GM21529 (cell line): ENCODE results near the gene SERPINA1.

Experiments used
- ATAC-seq: cut with Tn5 transposase; IDR thresholded peaks from one replicate; pipeline ENCODE4 v1.9.1; 2021; ENCODE audit not compliant: unreplicated experiment

Gene SERPINA1

GRCh38 chr14:94384342-94384741, 4.1 kb downstream of the SERPINA1 start:
- no peak for ATAC-seq

GRCh38 chr14:94383777-94384176, 4.6 kb downstream of the SERPINA1 start:
- ATAC-seq, result no peak

- ATAC-seq, result no peak
Measured at GRCh38 chr14:94382716-94383596, 5.4 kb downstream of the SERPINA1 start.

GRCh38 chr14:94382099-94382715, 6.2 kb downstream of the SERPINA1 start:
- no peak for ATAC-seq

GRCh38 chr14:94381149-94382030, 7.0 kb downstream of the SERPINA1 start:
- no peak for ATAC-seq

GRCh38 chr14:94380225-94381148, 7.9 kb downstream of the SERPINA1 start:
- no peak for ATAC-seq

- no peak for ATAC-seq
Measured at GRCh38 chr14:94379291-94380224, 8.8 kb downstream of the SERPINA1 start.

- ATAC-seq, result no peak
Measured at GRCh38 chr14:94378527-94379290, 9.7 kb downstream of the SERPINA1 start.

- no peak for ATAC-seq
Measured at GRCh38 chr14:94377866-94378470, 10.4 kb downstream of the SERPINA1 start.

GRCh38 chr14:94376976-94377865, 11.2 kb downstream of the SERPINA1 start:
- no peak for ATAC-seq

GRCh38 chr14:94376108-94376975, 12.1 kb downstream of the SERPINA1 start:
- ATAC-seq, result no peak

- no peak for ATAC-seq
Measured at GRCh38 chr14:94375552-94376107, 12.8 kb downstream of the SERPINA1 start.

GRCh38 chr14:94374749-94375260, 13.6 kb downstream of the SERPINA1 start:
- ATAC-seq, result no peak

- no peak for ATAC-seq
Measured at GRCh38 chr14:94374116-94374515, 14.3 kb downstream of the SERPINA1 start.

- no peak for ATAC-seq
Measured at GRCh38 chr14:94373708-94374107, 14.7 kb downstream of the SERPINA1 start.
